Measurements from ENCODE around the gene GDPD2. TPM values are rescaled to one million over a fixed set of nuclear protein-coding genes. Genes with fewer than 3 reads are reported as not detected.

Gene GDPD2
- total RNA-seq, 4 donors from 2014 or later: not detected

GRCh38 chrX:70476166-70476933 is 53.2 kb downstream of the GDPD2 start:
- no peak for ATAC-seq
- no peak overlapping the region for H3K27ac ChIP-seq
- no peaks in the 10 kb centered on the region for H3K9me3 ChIP-seq
- in situ Hi-C loops (cut with MboI; ENCODE audit: low sequenced_read_pairs in 4 of 4) (no loop called here), intact Hi-C loops (cut with DNase I; ENCODE audit: low total_unique reads) (no loop called here)
- no peak for DNase-seq
- no peaks in the 10 kb centered on the region for H3K27me3 ChIP-seq
- H3K4me3 ChIP-seq: no peak overlapping the region
- no peaks in the 10 kb centered on the region for H3K36me3 ChIP-seq
- peaks cover 0 to 12% of the 10 kb centered on the region in 2 donors for H3K4me1 ChIP-seq
- TF ChIP-seq CTCF (IDR thresholded peaks at IDR 0.05 in 4 of 5, conservative IDR thresholded peaks at IDR 0.05 in 1 of 5) (no peak), POLR2A (IDR thresholded peaks at IDR 0.05) (no peak)

- Histone ChIP-seq H3K9me3 (no peaks in the 10 kb centered on the region), H3K27me3 (no peaks in the 10 kb centered on the region), H3K36me3 (no peaks in the 10 kb centered on the region), H3K4me1 (peaks cover 0 to 12% of the 10 kb centered on the region in 2 donors), H3K4me3 (no peak overlapping the region), H3K27ac (no peak overlapping the region)
- no peak for ATAC-seq
- no peak for TF ChIP-seq CTCF (IDR thresholded peaks at IDR 0.05 in 4 of 5, conservative IDR thresholded peaks at IDR 0.05 in 1 of 5)
- no peak for TF ChIP-seq POLR2A (IDR thresholded peaks at IDR 0.05)
- intact Hi-C loops (cut with DNase I; ENCODE audit: low total_unique reads) (no loop called here), in situ Hi-C loops (cut with MboI; ENCODE audit: low sequenced_read_pairs in 4 of 4) (no loop called here)
- DNase-seq: no peak
Observed at GRCh38 chrX:70476934-70477733, 54.0 kb downstream of the GDPD2 start.

- H3K27ac ChIP-seq: no peak overlapping the region
- no peaks in the 10 kb centered on the region for H3K27me3 ChIP-seq
Observed at GRCh38 chrX:70477734-70478075, 54.6 kb downstream of the GDPD2 start.

GRCh38 chrX:70478526-70479245 is 55.6 kb downstream of the GDPD2 start:
- TF ChIP-seq POLR2A (IDR thresholded peaks at IDR 0.05) (no peak), CTCF (IDR thresholded peaks at IDR 0.05 in 4 of 5, conservative IDR thresholded peaks at IDR 0.05 in 1 of 5) (no peak)
- Histone ChIP-seq H3K4me1 (peaks cover 0 to 12% of the 10 kb centered on the region in 2 donors), H3K36me3 (no peaks in the 10 kb centered on the region), H3K9me3 (no peaks in the 10 kb centered on the region), H3K27ac (no peak overlapping the region), H3K27me3 (no peaks in the 10 kb centered on the region), H3K4me3 (no peak overlapping the region)
- ATAC-seq: no peak
- intact Hi-C loops (cut with DNase I; ENCODE audit: low total_unique reads): no loop called here
- no peak for DNase-seq
- in situ Hi-C loops (cut with MboI; ENCODE audit: low sequenced_read_pairs in 4 of 4): no loop called here

More at GRCh38 chrX:70477734-70478075, 54.6 kb downstream of the GDPD2 start:
- DNase-seq (no peak), ATAC-seq (no peak)
- H3K4me1 ChIP-seq: peaks cover 0 to 12% of the 10 kb centered on the region in 2 donors
- no peaks in the 10 kb centered on the region for H3K9me3 ChIP-seq
- no peaks in the 10 kb centered on the region for H3K36me3 ChIP-seq
- H3K4me3 ChIP-seq: no peak overlapping the region
- TF ChIP-seq CTCF (IDR thresholded peaks at IDR 0.05 in 4 of 5, conservative IDR thresholded peaks at IDR 0.05 in 1 of 5) (no peak), POLR2A (IDR thresholded peaks at IDR 0.05) (no peak)
- intact Hi-C loops (cut with DNase I; ENCODE audit: low total_unique reads): no loop called here
- in situ Hi-C loops (cut with MboI; ENCODE audit: low sequenced_read_pairs in 4 of 4): no loop called here

Measured in gastrocnemius medialis (tissue), 4 donors.